ENCODE measurements around the gene PIEZO2. TPM values are rescaled to one million over a fixed set of nuclear protein-coding genes. Genes with fewer than 3 reads are reported as not detected.

The PIEZO2 gene
- not detected for total RNA-seq

DNA sequence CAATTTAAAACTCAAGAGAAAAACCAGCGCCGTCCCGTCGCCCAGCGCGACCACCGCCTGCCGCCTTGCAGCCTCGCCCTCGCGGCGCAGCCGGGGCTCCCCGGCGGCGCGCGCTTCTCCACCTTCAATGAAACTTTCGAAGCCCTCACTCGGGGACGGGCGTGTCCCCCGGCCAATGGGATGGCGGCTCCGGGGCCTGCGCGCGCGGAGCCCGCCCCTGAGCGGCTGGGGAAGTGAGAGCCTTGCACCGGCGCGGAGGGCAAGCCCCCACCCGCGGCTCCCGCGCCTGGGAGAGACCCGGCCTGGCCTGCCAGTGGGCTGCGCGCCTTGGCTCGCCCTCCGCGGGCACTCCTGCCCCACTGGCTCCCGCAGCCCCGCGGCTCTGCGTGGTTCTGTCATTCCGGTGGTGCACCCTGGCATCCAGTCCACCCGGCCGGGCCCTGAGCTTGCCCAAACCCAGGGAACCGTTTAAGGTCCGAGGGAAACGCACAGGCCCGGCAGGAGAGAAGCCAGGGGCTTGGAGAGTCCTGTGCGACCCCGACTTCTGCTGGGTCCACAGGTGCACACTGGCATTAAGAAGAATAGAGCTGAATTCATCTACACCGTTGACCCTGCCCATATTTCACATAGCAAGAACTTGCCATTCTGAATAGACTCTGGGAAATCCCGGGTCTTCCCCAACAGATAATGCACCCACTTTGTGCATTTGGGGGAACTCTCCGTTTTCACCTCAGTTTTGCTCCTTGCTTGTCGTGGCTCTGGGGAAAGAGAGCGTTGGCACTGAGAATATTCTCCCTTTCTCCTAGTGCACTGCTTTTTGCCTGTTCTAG, at the start of gene PIEZO2:
PIEZO2 (minus strand) TSS at position 129 of the 830 bp plus-strand sequence. CDS start 981 bp downstream, outside the sequence.

Small RNA genes within 50 kb of the gene (small RNA-seq; reads per million reads assigned to genes)
- gene AP001180.3: 0 reads per million in 2 donors
- gene AP001180.5: 0 reads per million in 2 donors
- gene MIR6788: 0 reads per million in 2 donors
